Osteocyte (in vitro differentiated cells): Measurements from ENCODE around the gene FOXC2. TPM values are rescaled to one million over a fixed set of nuclear protein-coding genes. Genes with fewer than 3 reads are reported as not detected.
A peak's percentile ranks its signal among the peaks of the same experiment; 100 is the strongest.

ENCODE experiments used
- DNase-seq: peaks from one replicate; pipeline ENCODE4 v3.0.0; 2021; ENCODE audit warnings: mixed read lengths; ENCODE audit not compliant: unreplicated experiment; ENCODE audit errors: extremely low spot score
- H3K27ac Mint-ChIP-seq: one replicate; pipeline ENCODE4 v1.8.0; 2021; ENCODE audit warnings: mild to moderate bottlenecking, mixed read lengths; ENCODE audit not compliant: unreplicated experiment
- H3K27me3 Mint-ChIP-seq: one replicate; pipeline ENCODE4 v1.8.0; 2021; ENCODE audit warnings: mixed read lengths; ENCODE audit not compliant: unreplicated experiment
- H3K36me3 Mint-ChIP-seq: one replicate; pipeline ENCODE4 v1.8.0; 2021; ENCODE audit warnings: mixed read lengths; ENCODE audit not compliant: unreplicated experiment
- H3K4me1 Mint-ChIP-seq: one replicate; pipeline ENCODE4 v1.8.0; 2021; ENCODE audit warnings: mixed read lengths; ENCODE audit not compliant: unreplicated experiment
- H3K4me3 Mint-ChIP-seq: one replicate; pipeline ENCODE4 v1.8.0; 2021; ENCODE audit warnings: mild to moderate bottlenecking, moderate library complexity, mixed read lengths; ENCODE audit not compliant: unreplicated experiment
- H3K9me3 Mint-ChIP-seq: one replicate; pipeline ENCODE4 v1.8.0; 2021; ENCODE audit warnings: mixed read lengths; ENCODE audit not compliant: unreplicated experiment
- total RNA-seq: library from RNA; stranded (reverse); gene quantifications from 2 replicates; pipeline ENCODE4 v1.2.1, GENCODE V29; 2021
- TF ChIP-seq, protein P1 (sequence below): fragments of 200-600 bp; sonication (generic); IDR thresholded peaks from 2 replicates; pipeline ENCODE4 v1.5.0; 2021; ENCODE audit warnings: antibody characterized with exemption, mild to moderate bottlenecking, moderate library complexity

Gene FOXC2
- total RNA-seq, 1 donor from 2014 or later: 93.4 TPM

DNA sequence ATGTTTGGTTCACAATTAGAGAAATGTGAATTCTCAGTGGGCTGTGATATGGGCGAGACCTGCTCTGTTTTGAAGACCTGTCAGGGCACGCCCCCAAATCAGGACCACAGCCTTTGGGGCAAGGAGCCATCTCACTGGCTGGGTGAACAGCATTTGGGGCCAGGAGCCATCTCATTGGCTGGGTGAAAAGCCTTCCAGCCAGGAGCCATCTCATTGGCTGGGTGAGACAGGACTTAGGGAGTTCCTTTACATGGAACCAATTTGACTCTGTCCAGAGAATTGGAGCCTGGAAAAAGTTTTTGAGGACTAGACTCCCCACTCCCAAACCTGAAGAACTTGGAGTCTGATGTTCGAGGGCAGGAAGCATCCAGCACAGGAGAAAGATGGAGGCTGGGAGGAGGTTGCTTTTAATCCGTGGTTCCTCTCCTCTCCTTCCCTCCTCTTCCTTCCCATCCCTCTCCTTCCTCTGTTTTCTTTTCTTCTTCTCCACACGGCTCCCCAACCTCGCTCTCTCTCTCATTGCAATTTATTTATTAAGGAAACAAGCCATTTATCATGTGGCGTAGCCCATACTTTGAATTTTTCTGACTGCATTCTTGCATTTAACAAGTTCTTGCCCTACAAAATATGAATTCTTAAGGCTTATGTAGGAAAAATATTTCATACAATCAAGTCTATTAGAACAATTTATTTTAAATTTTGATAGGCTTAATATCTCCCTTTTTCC is 31.4 kb downstream of the FOXC2 start:
- H3K4me1 Mint-ChIP-seq: peaks cover 61% of the 10 kb centered on the region
- H3K9me3 Mint-ChIP-seq: no peaks in the 10 kb centered on the region
- H3K27me3 Mint-ChIP-seq: no peaks in the 10 kb centered on the region
- H3K27ac Mint-ChIP-seq: peak overlapping the region; percentile 88
- peaks cover 3% of the 10 kb centered on the region for H3K36me3 Mint-ChIP-seq
- peak overlapping the region; percentile 34 for H3K4me3 Mint-ChIP-seq
- DNase-seq: no peak
- TF ChIP-seq, protein P1, sequence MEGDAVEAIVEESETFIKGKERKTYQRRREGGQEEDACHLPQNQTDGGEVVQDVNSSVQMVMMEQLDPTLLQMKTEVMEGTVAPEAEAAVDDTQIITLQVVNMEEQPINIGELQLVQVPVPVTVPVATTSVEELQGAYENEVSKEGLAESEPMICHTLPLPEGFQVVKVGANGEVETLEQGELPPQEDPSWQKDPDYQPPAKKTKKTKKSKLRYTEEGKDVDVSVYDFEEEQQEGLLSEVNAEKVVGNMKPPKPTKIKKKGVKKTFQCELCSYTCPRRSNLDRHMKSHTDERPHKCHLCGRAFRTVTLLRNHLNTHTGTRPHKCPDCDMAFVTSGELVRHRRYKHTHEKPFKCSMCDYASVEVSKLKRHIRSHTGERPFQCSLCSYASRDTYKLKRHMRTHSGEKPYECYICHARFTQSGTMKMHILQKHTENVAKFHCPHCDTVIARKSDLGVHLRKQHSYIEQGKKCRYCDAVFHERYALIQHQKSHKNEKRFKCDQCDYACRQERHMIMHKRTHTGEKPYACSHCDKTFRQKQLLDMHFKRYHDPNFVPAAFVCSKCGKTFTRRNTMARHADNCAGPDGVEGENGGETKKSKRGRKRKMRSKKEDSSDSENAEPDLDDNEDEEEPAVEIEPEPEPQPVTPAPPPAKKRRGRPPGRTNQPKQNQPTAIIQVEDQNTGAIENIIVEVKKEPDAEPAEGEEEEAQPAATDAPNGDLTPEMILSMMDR: no peak

DNA sequence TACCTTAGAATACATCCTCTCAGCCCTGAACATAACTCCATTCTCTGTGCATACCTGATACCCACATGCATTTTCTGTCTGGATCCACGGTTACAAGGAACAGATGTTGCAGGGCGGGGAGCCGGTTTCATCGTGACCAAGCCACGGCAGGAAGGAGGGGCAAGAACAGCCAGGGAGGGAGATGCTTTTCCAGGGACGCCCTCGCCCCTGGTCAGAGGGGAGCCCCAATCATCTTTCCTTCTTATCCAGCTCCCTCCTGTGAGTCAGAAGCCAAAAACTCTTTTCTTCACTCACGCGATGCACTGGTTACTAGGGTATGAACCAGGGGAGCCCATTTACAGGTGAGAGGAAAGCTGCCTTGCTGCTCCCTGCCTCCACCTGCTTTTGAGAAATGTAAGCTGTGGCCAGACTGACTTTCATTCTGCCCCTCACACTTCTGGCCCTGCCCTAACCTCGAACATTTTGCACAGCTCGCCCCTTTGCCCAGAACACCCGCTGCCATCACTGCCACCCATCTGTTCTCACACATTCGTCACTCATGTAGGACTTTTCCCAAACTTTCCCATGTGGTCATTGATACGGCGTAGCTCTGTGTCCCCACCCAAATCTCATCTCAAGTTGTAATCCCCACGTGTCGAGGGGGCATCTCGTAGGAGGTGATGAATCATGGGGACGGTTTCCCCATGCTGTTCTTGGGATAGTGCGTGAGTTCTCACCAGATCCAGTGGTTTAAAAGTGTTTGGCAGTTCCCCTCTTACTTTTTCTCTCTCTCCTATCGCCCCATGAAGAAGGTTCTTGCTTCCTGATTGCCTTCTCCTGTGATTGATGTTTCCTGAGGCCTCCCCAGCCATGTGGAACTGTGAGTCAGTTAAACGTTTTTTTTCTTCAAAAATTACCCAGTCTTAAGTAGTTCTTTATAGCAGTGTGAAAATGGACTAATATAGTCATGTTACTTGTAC is 32.3 kb downstream of the FOXC2 start:
- H3K36me3 Mint-ChIP-seq: peaks cover 3% of the 10 kb centered on the region
- H3K4me3 Mint-ChIP-seq: peak overlapping the region; percentile 28
- H3K9me3 Mint-ChIP-seq: no peaks in the 10 kb centered on the region
- H3K27ac Mint-ChIP-seq: peak overlapping the region; percentile 88
- DNase-seq: no peak
- H3K27me3 Mint-ChIP-seq: no peaks in the 10 kb centered on the region
- peaks cover 52% of the 10 kb centered on the region for H3K4me1 Mint-ChIP-seq
- TF ChIP-seq, protein P1: no peak

GRCh38 chr16:86601356-86601755 is 34.7 kb downstream of the FOXC2 start:
- Mint-ChIP-seq H3K9me3 (no peaks in the 10 kb centered on the region), H3K4me3 (no peak overlapping the region), H3K27me3 (no peaks in the 10 kb centered on the region), H3K4me1 (peaks cover 34% of the 10 kb centered on the region), H3K27ac (no peak overlapping the region), H3K36me3 (peaks cover 5% of the 10 kb centered on the region)
- no peak for DNase-seq
- TF ChIP-seq, protein P1: no peak

DNA sequence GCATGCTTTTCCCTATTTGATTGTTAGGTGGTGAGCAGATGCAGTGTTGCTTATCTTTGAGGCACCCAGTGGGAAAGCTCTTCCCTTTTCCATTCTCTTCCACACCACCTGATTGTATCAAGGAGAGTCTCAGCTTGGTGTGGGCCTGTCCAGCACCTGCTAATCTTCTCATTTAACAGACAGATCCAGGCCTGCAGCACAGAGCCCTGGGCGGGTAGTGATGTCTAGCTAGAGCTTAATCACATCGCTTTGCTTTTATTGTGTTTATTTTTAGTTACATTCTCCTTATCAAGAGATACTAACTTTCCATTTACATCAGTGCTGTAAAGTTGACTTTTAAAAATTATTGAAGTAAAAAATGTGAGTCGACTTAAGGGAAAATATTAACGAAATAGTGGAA is 35.9 kb downstream of the FOXC2 start:
- Mint-ChIP-seq H3K27ac (no peak overlapping the region), H3K36me3 (peaks cover 5% of the 10 kb centered on the region), H3K9me3 (no peaks in the 10 kb centered on the region), H3K4me1 (peaks cover 29% of the 10 kb centered on the region), H3K27me3 (no peaks in the 10 kb centered on the region), H3K4me3 (no peak overlapping the region)
- TF ChIP-seq, protein P1: no peak
- no peak for DNase-seq
